ENCODE results near the gene HPF1.
"Not testable (repeated sequence)": the region's sequence is repeated elsewhere in the genome, so short reads cannot be mapped to it uniquely, and the experiment has no call there.

HPF1 gene

GRCh38 chr4:169757575-169758184, at the start of gene HPF1:
Gene HPF1 (minus strand): TSS chr4:169757944. CDS start chr4:169757877, 67 bp downstream.
- peak; percentile 94 for DNase-seq

- DNase-seq = not testable (repeated sequence)
Measured at GRCh38 chr4:169806770-169807169, 49.0 kb upstream of the HPF1 start.

GRCh38 chr4:169803413-169803812, 45.7 kb upstream of the HPF1 start:
- DNase-seq = no peak

GRCh38 chr4:169802873-169803272, 45.1 kb upstream of the HPF1 start:
- DNase-seq = no peak

GRCh38 chr4:169800541-169800940, 42.8 kb upstream of the HPF1 start:
- DNase-seq = no peak

- no peak for DNase-seq
Measured at GRCh38 chr4:169799260-169799659, 41.5 kb upstream of the HPF1 start.

GRCh38 chr4:169795585-169795984, 37.8 kb upstream of the HPF1 start:
- no peak for DNase-seq

- DNase-seq = peak; percentile 56
Measured at GRCh38 chr4:169791527-169792156, 33.9 kb upstream of the HPF1 start.

- no peak for DNase-seq
Measured at GRCh38 chr4:169791062-169791461, 33.3 kb upstream of the HPF1 start.

- peak; percentile 37 for DNase-seq
Measured at GRCh38 chr4:169774466-169775445, 17.0 kb upstream of the HPF1 start.

GRCh38 chr4:169773889-169774288, 16.1 kb upstream of the HPF1 start:
- no peak for DNase-seq

- not testable (repeated sequence) for DNase-seq
Measured at GRCh38 chr4:169771556-169772080, 13.9 kb upstream of the HPF1 start.

GRCh38 chr4:169770416-169770815, 12.7 kb upstream of the HPF1 start:
- no peak for DNase-seq

- no peak for DNase-seq
Measured at GRCh38 chr4:169768385-169768784, 10.6 kb upstream of the HPF1 start.

GRCh38 chr4:169766741-169767140, 9.0 kb upstream of the HPF1 start:
- no peak for DNase-seq

GRCh38 chr4:169765835-169766234, 8.1 kb upstream of the HPF1 start:
- no peak for DNase-seq

- no peak for DNase-seq
Measured at GRCh38 chr4:169761846-169762245, 4.1 kb upstream of the HPF1 start.

- no peak for DNase-seq
Measured at GRCh38 chr4:169758401-169758962, 738 bp upstream of the HPF1 start.

GRCh38 chr4:169756971-169757574, 671 bp downstream of the HPF1 start:
- DNase-seq = no peak

- DNase-seq = no peak
Measured at GRCh38 chr4:169745291-169745690, 12.5 kb downstream of the HPF1 start.

GRCh38 chr4:169744601-169745000, 13.1 kb downstream of the HPF1 start:
- no peak for DNase-seq

- DNase-seq = no peak
Measured at GRCh38 chr4:169741569-169741968, 16.2 kb downstream of the HPF1 start.

- DNase-seq = not testable (repeated sequence)
Measured at GRCh38 chr4:169738604-169739003, 19.1 kb downstream of the HPF1 start.

Data from left hindlimb (tissue), 1 donor.